HepG2 (cell line): ENCODE measurements around the gene SETSIP. TPM values are rescaled to one million over a fixed set of nuclear protein-coding genes. Genes with fewer than 3 reads are reported as not detected.
A peak's percentile ranks its signal among the peaks of the same experiment; 100 is the strongest.

Experiments
- ATAC-seq: fragments of 200-7000 bp; cut with Tn5 transposase; 3 replicates; pipeline ENCODE4 v1.9.1; 2020; ENCODE audit warnings: mild to moderate bottlenecking, moderate library complexity
- BruUV-seq: library from RNA; stranded (reverse); fragments of 400-500 nt; replicated peaks from 2 replicates; lab custom pipeline; 2021; lab: Mats Ljungman, UMichigan
- CTCF ChIA-PET: fragments of 300-600 bp; formaldehyde crosslinking; extraction: SDS; loops from one replicate; lab custom pipeline; 2021; ENCODE audit warnings: low total read pairs, inconsistent platforms, low intra/inter-chr PET ratio; lab: Yijun Ruan, JAX
- POLR2A ChIA-PET: fragments of 350-600 bp; sonication (Branson Sonifier 250); formaldehyde crosslinking; loops from one replicate; lab custom pipeline; 2020; ENCODE audit warnings: antibody characterized with exemption, inconsistent platforms; lab: Yijun Ruan, JAX
- DNase-seq: peaks from one replicate; pipeline ENCODE4 v3.0.0-alpha.2; 2015; ENCODE audit warnings: low spot score
- FAIRE-seq: peaks from 3 replicates; lab custom pipeline; 2011; peaks lifted over from hg19 to GRCh38; lab: Jason Lieb, UNC
- H2AFZ ChIP-seq: one replicate; pipeline ENCODE4 v1.6.1; 2011; ENCODE audit warnings: low read length, inconsistent platforms
- H3K27ac ChIP-seq: fragments of 300-600 bp; 3 replicates; pipeline ENCODE4 v1.8.0; 2011; ENCODE audit warnings: mixed run types, mild to moderate bottlenecking, mixed read lengths, low read length, inconsistent platforms; ENCODE audit not compliant: insufficient read depth; ENCODE audit errors: extremely low read length
- H3K27me3 ChIP-seq, 2 experiments: fragments of 200-600 bp in 1 of 2; 2 replicates in 1 of 2; 3 replicates in 1 of 2; pipeline versions ENCODE4 v1.6.0 to v1.8.0; 2011; ENCODE audit warnings: low read length in 2 of 2, mild to moderate bottlenecking in 2 of 2, moderate library complexity in 2 of 2, inconsistent platforms in 1 of 2; ENCODE audit not compliant: insufficient read depth in 2 of 2, control insufficient read depth in 1 of 2
- H3K36me3 ChIP-seq, 2 experiments: fragments of 200-600 bp in 1 of 2; replicated peaks in 1 of 2; 2 replicates in 1 of 2; 3 replicates in 1 of 2; pipeline versions ENCODE4 v1.5.1 to v1.8.0; 2011; ENCODE audit warnings: low read length in 2 of 2, inconsistent platforms in 1 of 2; ENCODE audit not compliant: insufficient read depth in 2 of 2, control insufficient read depth in 1 of 2
- H3K4me1 ChIP-seq: 2 replicates; pipeline ENCODE4 v1.5.1; 2012; ENCODE audit warnings: low read length, inconsistent platforms; ENCODE audit not compliant: insufficient read depth
- H3K4me2 ChIP-seq: 2 replicates; pipeline ENCODE4 v1.6.0; 2011; ENCODE audit warnings: low read depth, low read length, inconsistent platforms
- H3K4me3 ChIP-seq, 3 experiments: fragments of 200-600 bp in 1 of 3; sonication (generic), shearing (Covaris generic) in 1 of 3; replicated peaks in 1 of 3; 2 replicates each; pipeline ENCODE4 v1.5.1; 2011 to 2016; ENCODE audit warnings: low read length in 3 of 3, inconsistent platforms in 2 of 3, low read depth in 2 of 3, mild to moderate bottlenecking in 2 of 3, control low read depth in 1 of 3, mixed read lengths in 1 of 3; ENCODE audit not compliant: insufficient read depth in 1 of 3
- H3K79me2 ChIP-seq: one replicate; pipeline ENCODE4 v1.6.1; 2011; ENCODE audit warnings: low read length, inconsistent platforms; ENCODE audit not compliant: insufficient read depth
- H3K9ac ChIP-seq: 2 replicates; pipeline ENCODE4 v1.6.0; 2011; ENCODE audit warnings: mild to moderate bottlenecking, low read depth, low read length, inconsistent platforms; ENCODE audit not compliant: insufficient read depth
- H3K9me3 ChIP-seq: 2 replicates; pipeline ENCODE4 v1.5.1; 2012; ENCODE audit warnings: mild to moderate bottlenecking, low read length
- H4K20me1 ChIP-seq: 2 replicates; pipeline ENCODE4 v1.6.0; 2011; ENCODE audit warnings: inconsistent platforms, mild to moderate bottlenecking, low read length, moderate library complexity; ENCODE audit not compliant: insufficient read depth
- BRF2 ChIP-seq: sonication (generic); formaldehyde crosslinking; IDR thresholded peaks from 2 replicates; pipeline ENCODE4 v1.8.1; 2022; ENCODE audit warnings: mild to moderate bottlenecking, missing genetic modification reagents
- CEBPB ChIP-seq: IDR thresholded peaks from 2 replicates; pipeline ENCODE4 v1.6.1; 2011; ENCODE audit warnings: low read depth, low read length, improper control_type of control experiment, borderline replicate concordance
- DPF2 ChIP-seq: sonication (generic); formaldehyde crosslinking; IDR thresholded peaks from 2 replicates; pipeline ENCODE4 v1.4.0; 2020; ENCODE audit warnings: mild to moderate bottlenecking, low read depth, missing genetic modification reagents, borderline replicate concordance
- FIP1L1 ChIP-seq: fragments of 200-400 bp; formaldehyde crosslinking; IDR thresholded peaks from 2 replicates; pipeline ENCODE4 v1.6.1; 2018; ENCODE audit warnings: low read depth, mild to moderate bottlenecking, low read length, moderate library complexity, borderline replicate concordance; ENCODE audit not compliant: insufficient read depth
- FOXJ3 ChIP-seq: sonication (generic); formaldehyde crosslinking; IDR thresholded peaks from 2 replicates; pipeline ENCODE4 v1.4.0; 2020; ENCODE audit warnings: missing genetic modification reagents, mild to moderate bottlenecking, borderline replicate concordance
- FOXO4 ChIP-seq: sonication (generic); formaldehyde crosslinking; conservative IDR thresholded peaks from 2 replicates; pipeline ENCODE4 v1.8.1; 2023; ENCODE audit warnings: missing genetic modification reagents
- KAT8 ChIP-seq: IDR thresholded peaks from 2 replicates; pipeline ENCODE4 v1.6.1; 2016; ENCODE audit warnings: missing genetic modification reagents, missing compliant biosample characterization
- ZNF784 ChIP-seq: sonication (generic); formaldehyde crosslinking; IDR thresholded peaks from 2 replicates; pipeline ENCODE4 v1.5.1; 2020; ENCODE audit warnings: missing genetic modification reagents, mild to moderate bottlenecking, borderline replicate concordance
- WGBS: methylation state at CpG from one replicate; pipeline ENCODE4 v1.1.6; 2017; ENCODE audit warnings: low lambda C conversion rate; 5-methylcytosine and 5-hydroxymethylcytosine counted together
- in situ Hi-C: cut with HindIII; loops from 2 replicates; pipeline ENCODE4 v1.10.0; 2017; ENCODE audit warnings: low pct_unique_long_range_greater_than_20kb; ENCODE audit not compliant: extremely low pct_ligation_motif_present
- intact Hi-C: fragments of 100-400 bp; cut with micrococcal nuclease; formaldehyde crosslinking; loops from one replicate; pipeline ENCODE4 v1.10.0; 2022; ENCODE audit not compliant: unreplicated experiment
- polyA plus RNA-seq, 8 experiments: library from polyadenylated mRNA; depleted of rRNA in 3 of 8; stranded (reverse) in 7 of 8; unstranded in 1 of 8; fragments of >200 nt; fragmentation: Illumina TruSeq in 4 of 8; extraction: Trizol in 4 of 8; gene quantifications; 2 replicates each; pipeline versions ENCODE4 v1.2.1 to v1.2.3, GENCODE V29; 2011 to 2016; ENCODE audit warnings: low read depth in 4 of 8, missing spikeins in 1 of 8, mixed read lengths in 1 of 8; ENCODE audit not compliant: insufficient read depth in 1 of 8
- total RNA-seq, 5 experiments: library from RNA; depleted of rRNA; stranded (reverse); fragments of >200 nt; fragmentation: Illumina TruSeq; extraction: Trizol; gene quantifications; 2 replicates each; pipeline ENCODE4 v1.2.3, GENCODE V29; 2016; ENCODE audit warnings: low read depth in 1 of 5

SETSIP gene
- total and polyA plus RNA-seq, 2 of the 13 experiments (the other 11 are each of a cell fraction or from before 2014, with no cell fraction given), result not detected

- in situ Hi-C loops (no loop called here), intact Hi-C loops (no loop called here)
- no peak overlapping the region for H3K4me2 ChIP-seq
- no peak overlapping the region for H3K27ac ChIP-seq
- H3K79me2 ChIP-seq, result no peaks in the 10 kb centered on the region
- no peaks in the 10 kb centered on the region for H3K36me3 ChIP-seq
- BruUV-seq, result no TSS peak
- no peak for TF ChIP-seq BRF2
- peak; percentile 52; the same call in 1 of the 2 replicates for TF ChIP-seq CEBPB
- H3K4me1 ChIP-seq, result 0 out of 2 replicates have a peak, but pooled peaks cover 12% of the 10 kb centered on the region
- no peak for FAIRE-seq
- POLR2A ChIA-PET, result no interaction called here
- H3K27me3 ChIP-seq, result no peaks in the 10 kb centered on the region
- ATAC-seq, result no peak
- H3K4me3 ChIP-seq, result no peak overlapping the region
- H3K9ac ChIP-seq, result no peak overlapping the region
- WGBS, result 79% methylated on average over 5 of the region's 5 CpGs
- no peak overlapping the region for H2AFZ ChIP-seq
- H4K20me1 ChIP-seq, result no peaks in the 10 kb centered on the region
- no peak for DNase-seq
- CTCF ChIA-PET, result no interaction called here
- no peaks in the 10 kb centered on the region for H3K9me3 ChIP-seq
Observed at GRCh38 chr1:92091625-92092024, 16.4 kb upstream of the SETSIP start.

DNA sequence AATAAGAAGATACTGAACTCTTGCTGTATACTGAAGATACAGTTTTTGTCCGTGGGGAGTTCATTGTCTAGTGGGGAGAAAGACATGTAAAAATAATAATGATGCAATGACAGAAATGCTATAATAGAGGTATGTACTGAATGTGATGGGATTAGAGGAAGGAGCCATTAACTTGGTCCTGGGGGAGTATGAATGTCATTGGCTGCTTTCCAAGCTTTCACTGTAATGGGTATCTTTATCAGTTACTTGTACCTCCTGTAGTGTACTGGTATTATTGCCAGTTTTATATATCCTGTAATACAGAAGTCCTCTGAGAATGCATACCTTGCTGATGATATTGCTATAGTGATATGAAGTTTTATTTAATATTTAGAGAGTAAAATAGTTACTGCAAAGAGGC is 12.3 kb upstream of the SETSIP start:
- Histone ChIP-seq H3K4me2 (no peak overlapping the region), H3K4me1 (0 out of 2 replicates have a peak, but pooled peaks cover 12% of the 10 kb centered on the region), H4K20me1 (no peaks in the 10 kb centered on the region), H3K27me3 (no peaks in the 10 kb centered on the region), H3K4me3 (no peak overlapping the region), H3K9me3 (no peaks in the 10 kb centered on the region), H3K9ac (no peak overlapping the region), H2AFZ (no peak overlapping the region), H3K79me2 (no peaks in the 10 kb centered on the region), H3K36me3 (no peaks in the 10 kb centered on the region), H3K27ac (no peak overlapping the region)
- CTCF ChIA-PET, result no interaction called here
- no peak for FAIRE-seq
- BruUV-seq, result no TSS peak
- in situ Hi-C loops (loop anchor here (10.0 kb wide), 1 partner anchor 57 kb away; no protein-coding TSS in a partner anchor), intact Hi-C loops (no loop called here)
- no peak for DNase-seq
- POLR2A ChIA-PET, result no interaction called here
- WGBS, result 28% methylated on average over 1 of the region's 1 CpG
- ATAC-seq, result no peak
- TF ChIP-seq KAT8 (CRISPR knock-in tag), result no peak
- TF ChIP-seq ZNF784, result no peak
- TF ChIP-seq DPF2 (CRISPR knock-in tag), result no peak
- TF ChIP-seq FIP1L1, result no peak
- no peak for TF ChIP-seq FOXO4 (CRISPR knock-in tag)
- no peak for TF ChIP-seq FOXJ3 (CRISPR knock-in tag)
